ENCODE measurements around the gene PPT2.
"Not testable (repeated sequence)": the region's sequence is repeated elsewhere in the genome, so short reads cannot be mapped to it uniquely, and the experiment has no call there.

Gene PPT2

GRCh38 chr6:32210191-32210601 is 56.3 kb downstream of the PPT2 start:
- no peak for DNase-seq (ENCODE audit: low read depth in 2 of 2)

- DNase-seq (ENCODE audit: low read depth in 2 of 2) = not testable (repeated sequence)
These were observed 57.5 kb downstream of the PPT2 start for GRCh38 chr6:32211432-32211831.

GRCh38 chr6:32212076-32212760 is 58.3 kb downstream of the PPT2 start:
- DNase-seq (ENCODE audit: low read depth in 2 of 2) = no peak
